Psoas muscle (tissue), 8 donors: ENCODE results near the gene XRCC5. TPM values are rescaled to one million over a fixed set of nuclear protein-coding genes. Genes with fewer than 3 reads are reported as not detected.

Experiments
- ATAC-seq, 4 donors: fragments of 200-7000 bp; cut with Tn5 transposase; one replicate each; pipeline ENCODE4 v1.9.1; 2020; ENCODE audit warnings: moderate library complexity in 3 of 4, mild to moderate bottlenecking in 2 of 4
- DNase-seq, 2 donors: peaks; one replicate each; pipeline ENCODE4 v3.0.0-alpha.2; 2020
- H3K27ac ChIP-seq: fragments of 200-600 bp; one replicate; pipeline ENCODE4 v1.8.0; 2022
- H3K27me3 ChIP-seq, 3 donors: fragments of 200-600 bp in 1 of 3; one replicate each; pipeline versions ENCODE4 v1.6.1 to v1.8.0; 2013 to 2022; ENCODE audit warnings: low read length in 2 of 3, mild to moderate bottlenecking in 2 of 3, moderate library complexity in 1 of 3; ENCODE audit not compliant: insufficient read depth in 3 of 3
- H3K36me3 ChIP-seq, 2 donors: fragments of 200-600 bp in 1 of 2; one replicate each; pipeline versions ENCODE4 v1.6.1 to v1.8.0; 2013 to 2022; ENCODE audit warnings: low read depth in 1 of 2, mild to moderate bottlenecking in 1 of 2, moderate library complexity in 1 of 2; ENCODE audit not compliant: insufficient read depth in 1 of 2
- H3K4me1 ChIP-seq: fragments of 200-600 bp; one replicate; pipeline ENCODE4 v1.8.0; 2022
- H3K4me3 ChIP-seq: fragments of 200-600 bp; one replicate; pipeline ENCODE4 v1.8.0; 2022; ENCODE audit warnings: mild to moderate bottlenecking
- H3K9me3 ChIP-seq: fragments of 200-600 bp; one replicate; pipeline ENCODE4 v1.8.0; 2022
- WGBS, 3 donors: extraction: QIAGEN DNeasy Blood & Tissue Kit; methylation state at CpG; one replicate each; pipeline versions ENCODE4 v1.1.6 to v1.1.7; 2013; 5-methylcytosine and 5-hydroxymethylcytosine counted together
- intact Hi-C, 2 donors: fragments of 100-400 bp; cut with DNase I; formaldehyde crosslinking; loops; one replicate each; pipeline versions ENCODE4 v1.11.0 to v1.14.2; 2022
- polyA plus RNA-seq, 3 donors: library from polyadenylated mRNA; stranded (reverse); fragments of 200-250 nt; gene quantifications; one replicate each; pipeline ENCODE4 v1.2.3, GENCODE V29; 2013
- total RNA-seq, 4 donors: library from RNA; stranded (reverse); fragmentation: NEBNext Ultra II Directional in 2 of 4; extraction: Animal tissue kit (Norgen Biotek cat#: 25700) in 2 of 4; gene quantifications; one replicate each; pipeline versions ENCODE4 v1.2.1 to v1.2.4, GENCODE V29; 2021 to 2023
- TF ChIP-seq, protein P1 (sequence below): fragments of 200-600 bp; IDR thresholded peaks from one replicate; pipeline ENCODE4 v1.8.0; 2022; ENCODE audit warnings: antibody characterized with exemption
- donor health status: healthy with polysubstance abuse.
- donor health status: DM: no; HTN: no; CAD: no; lungs with moderate emphysema.
- donor health status: Bipolar disorder and iron deficiency.
- donor health status: healthy.
- donor health status: DM: yes; HTN: yes; CAD: no.
- donor health status: DM: no; HTN: no; CAD: no.
- donor health status: DM: no; HTN: no; CAD: no.
- donor health status: DM: yes; HTN: yes; CAD: no.

The XRCC5 gene
- total and polyA plus RNA-seq, 7 donors: 75.3 to 173 (median 140) TPM

DNA sequence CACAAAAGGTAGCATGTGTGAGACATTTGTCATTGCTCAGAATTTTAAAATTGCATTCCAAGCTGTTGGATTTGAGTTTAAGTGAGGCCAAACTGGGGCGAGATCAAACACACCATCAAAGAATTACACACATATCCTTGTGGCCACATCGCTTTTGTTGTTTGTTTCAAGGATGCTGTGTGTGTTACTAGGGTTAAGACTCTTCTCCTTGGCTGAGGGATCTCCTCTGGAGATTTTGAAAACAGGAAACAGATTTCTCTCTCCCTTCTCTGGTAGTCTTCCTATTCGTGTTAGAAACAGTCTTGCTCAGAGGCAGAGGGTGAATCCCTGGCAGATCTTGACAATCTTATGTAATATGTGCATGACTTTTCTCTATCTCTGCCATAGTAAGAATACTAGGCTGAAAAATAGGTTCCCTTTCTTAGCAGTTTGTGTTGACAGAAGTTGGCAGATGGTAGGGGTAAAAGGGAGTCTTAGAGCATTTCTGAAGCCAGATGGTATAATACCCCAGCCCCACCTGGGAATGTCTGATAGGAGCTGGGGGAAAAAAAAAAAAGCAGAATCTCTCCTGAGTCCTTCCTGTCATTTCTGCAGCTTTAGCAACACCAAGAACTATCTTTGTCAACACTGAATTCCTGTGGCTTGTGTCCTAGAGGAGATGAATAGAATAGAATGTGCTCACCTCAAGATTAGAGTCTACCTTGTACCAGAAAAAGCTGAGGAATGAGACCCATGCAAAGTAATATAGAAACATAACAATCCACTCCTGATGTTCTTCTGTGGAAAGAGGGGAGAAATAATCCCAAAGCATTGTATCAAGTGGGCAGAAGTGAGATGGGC lies 101.8 kb downstream of the XRCC5 start:
- WGBS, 3 donors: 62 to 67% (median 67%) methylated on average over 3 of the region's 3 CpGs
- Histone ChIP-seq H3K27ac (no peak overlapping the region), H3K9me3 (no peaks in the 10 kb centered on the region), H3K27me3 (no peaks in the 10 kb centered on the region), H3K4me3 (no peak overlapping the region), H3K4me1 (no peaks in the 10 kb centered on the region), H3K36me3 (peaks cover 7 to 37% of the 10 kb centered on the region in 2 donors)
- TF ChIP-seq, protein P1, sequence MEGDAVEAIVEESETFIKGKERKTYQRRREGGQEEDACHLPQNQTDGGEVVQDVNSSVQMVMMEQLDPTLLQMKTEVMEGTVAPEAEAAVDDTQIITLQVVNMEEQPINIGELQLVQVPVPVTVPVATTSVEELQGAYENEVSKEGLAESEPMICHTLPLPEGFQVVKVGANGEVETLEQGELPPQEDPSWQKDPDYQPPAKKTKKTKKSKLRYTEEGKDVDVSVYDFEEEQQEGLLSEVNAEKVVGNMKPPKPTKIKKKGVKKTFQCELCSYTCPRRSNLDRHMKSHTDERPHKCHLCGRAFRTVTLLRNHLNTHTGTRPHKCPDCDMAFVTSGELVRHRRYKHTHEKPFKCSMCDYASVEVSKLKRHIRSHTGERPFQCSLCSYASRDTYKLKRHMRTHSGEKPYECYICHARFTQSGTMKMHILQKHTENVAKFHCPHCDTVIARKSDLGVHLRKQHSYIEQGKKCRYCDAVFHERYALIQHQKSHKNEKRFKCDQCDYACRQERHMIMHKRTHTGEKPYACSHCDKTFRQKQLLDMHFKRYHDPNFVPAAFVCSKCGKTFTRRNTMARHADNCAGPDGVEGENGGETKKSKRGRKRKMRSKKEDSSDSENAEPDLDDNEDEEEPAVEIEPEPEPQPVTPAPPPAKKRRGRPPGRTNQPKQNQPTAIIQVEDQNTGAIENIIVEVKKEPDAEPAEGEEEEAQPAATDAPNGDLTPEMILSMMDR: no peak
- intact Hi-C loops: no loop called here
- ATAC-seq (peak in 1 of 4 donors; percentile 22), DNase-seq (no peak)

DNA sequence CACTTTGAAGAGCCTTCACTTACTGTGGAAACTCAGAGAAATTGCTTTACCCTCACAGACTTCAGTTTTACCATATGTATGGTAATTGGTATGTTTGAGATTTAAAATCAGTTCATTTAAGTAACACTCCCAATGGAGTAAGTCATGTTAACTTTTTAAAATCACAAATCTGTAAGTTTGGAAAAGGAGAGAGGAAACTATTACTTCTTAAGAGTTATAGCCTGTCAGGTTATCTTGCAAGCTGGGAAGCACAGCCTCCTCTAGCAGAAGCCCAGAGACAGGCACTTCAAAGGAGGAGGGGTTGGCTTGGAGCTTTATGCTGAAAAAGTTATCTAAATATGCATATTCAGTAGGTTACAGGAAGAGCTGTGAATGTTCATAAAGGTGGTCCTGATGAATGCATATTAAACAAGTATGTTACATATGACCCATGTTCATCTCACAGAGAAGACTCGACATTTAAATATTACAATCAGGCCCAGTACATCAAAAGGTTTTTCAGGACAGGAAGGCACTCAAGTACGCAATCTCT lies 102.5 kb downstream of the XRCC5 start:
- 93 to 96% (median 96%) methylated on average over 2 of the region's 2 CpGs for WGBS, 3 donors
- intact Hi-C loops: no loop called here
- Histone ChIP-seq H3K4me3 (no peak overlapping the region), H3K4me1 (no peaks in the 10 kb centered on the region), H3K27ac (no peak overlapping the region), H3K36me3 (peaks cover 3 to 29% of the 10 kb centered on the region in 2 donors), H3K9me3 (no peaks in the 10 kb centered on the region), H3K27me3 (no peaks in the 10 kb centered on the region)
- ATAC-seq (no peak), DNase-seq (no peak)
- TF ChIP-seq, protein P1: no peak

DNA sequence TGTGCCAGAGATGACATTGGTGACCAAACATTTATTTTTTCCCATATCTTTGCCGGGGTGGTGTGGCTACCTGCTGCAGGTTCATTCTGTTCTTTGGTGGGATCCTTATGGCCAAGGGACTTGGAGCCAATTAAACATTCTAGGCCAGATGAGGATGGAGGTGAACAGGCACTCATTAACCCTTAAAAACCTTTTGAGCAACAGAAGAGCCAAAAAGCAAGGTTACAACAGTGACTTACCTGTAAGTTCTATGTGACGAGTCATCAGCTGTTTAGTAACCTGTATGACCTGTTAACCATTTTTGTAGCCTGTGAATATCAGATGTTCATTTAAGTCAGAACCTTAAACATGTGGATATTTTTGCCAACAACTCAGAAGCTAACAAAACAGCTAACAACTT lies 105.6 kb downstream of the XRCC5 start:
- TF ChIP-seq, protein P1: no peak

DNA sequence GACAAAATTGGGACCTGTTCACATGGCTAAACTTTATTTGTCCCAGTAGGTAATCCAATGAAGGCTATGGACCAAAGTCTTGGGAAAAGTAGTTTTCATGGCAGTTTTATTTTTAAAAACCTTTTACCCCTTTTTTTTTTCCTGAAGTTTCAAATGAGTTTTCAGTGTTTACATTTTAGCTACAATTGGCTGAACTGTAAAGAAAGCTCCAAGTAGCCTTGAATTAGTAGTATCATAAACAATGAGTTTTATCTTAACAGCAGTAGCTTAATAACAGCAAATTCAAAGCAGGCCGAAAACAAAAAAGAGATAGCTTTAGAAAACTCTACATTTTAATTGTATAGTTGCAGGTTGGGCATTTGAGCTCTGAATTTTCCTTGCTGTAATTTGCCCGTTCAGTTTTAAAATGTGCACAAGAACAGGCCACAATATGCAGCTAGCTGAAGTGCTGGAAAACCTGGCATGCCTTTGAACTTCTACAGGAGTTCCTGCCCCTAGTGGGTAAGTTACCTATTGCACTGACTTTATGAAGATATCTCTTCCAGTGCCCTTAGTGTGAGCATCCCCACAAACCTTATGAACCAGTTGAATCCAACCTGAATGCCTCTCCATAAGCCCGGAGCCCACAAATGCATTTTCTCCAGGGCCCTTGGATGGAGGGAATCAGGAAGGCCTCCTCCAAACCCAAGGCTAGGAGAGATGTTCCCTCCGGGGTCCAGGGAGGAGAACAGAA lies 106.7 kb downstream of the XRCC5 start:
- ATAC-seq: no peak
- H3K4me3 ChIP-seq: no peak overlapping the region
- 92 to 97% (median 93%) methylated on average over 4 of the region's 4 CpGs for WGBS, 3 donors
- H3K9me3 ChIP-seq: no peaks in the 10 kb centered on the region
- no peak overlapping the region for H3K27ac ChIP-seq
- no peaks in the 10 kb centered on the region for H3K4me1 ChIP-seq
- intact Hi-C loops: loop anchor here in 1 of 2 donors (5.0 kb wide), 1 partner anchor 186 kb away; no protein-coding TSS in a partner anchor
- DNase-seq: no peak
- no peaks in the 10 kb centered on the region for H3K27me3 ChIP-seq
- H3K36me3 ChIP-seq: no peaks in the 10 kb centered on the region
- TF ChIP-seq, protein P1: no peak

More for the DNA sequence above, 105.6 kb downstream of the XRCC5 start:
- peaks cover 0 to 2% of the 10 kb centered on the region in 2 donors for H3K36me3 ChIP-seq
- H3K9me3 ChIP-seq: no peaks in the 10 kb centered on the region
- 87 to 95% (median 92%) methylated on average over 2 of the region's 2 CpGs for WGBS, 3 donors
- DNase-seq: no peak
- intact Hi-C loops: loop anchor here in 1 of 2 donors (5.0 kb wide), 1 partner anchor 188 kb away; no protein-coding TSS in a partner anchor
- H3K4me1 ChIP-seq: no peaks in the 10 kb centered on the region
- no peaks in the 10 kb centered on the region for H3K27me3 ChIP-seq
- no peak overlapping the region for H3K27ac ChIP-seq
- ATAC-seq: no peak
- H3K4me3 ChIP-seq: no peak overlapping the region
